IPS-18c (cell line): ENCODE results near the gene TPPP.
"Not testable (repeated sequence)": the region's sequence is repeated elsewhere in the genome, so short reads cannot be mapped to it uniquely, and the experiment has no call there.

Experiments used
- H3K4me3 ChIP-seq: 2 replicates; pipeline ENCODE4 v1.7.0; 2013; ENCODE audit warnings: low read depth, mild to moderate bottlenecking, low read length, moderate library complexity; ENCODE audit not compliant: insufficient read depth
- H3K9me3 ChIP-seq: one replicate; pipeline ENCODE4 v1.6.1; 2013; ENCODE audit warnings: mild to moderate bottlenecking, low read length, moderate library complexity; ENCODE audit not compliant: control insufficient read depth, insufficient read depth

The TPPP gene

DNA sequence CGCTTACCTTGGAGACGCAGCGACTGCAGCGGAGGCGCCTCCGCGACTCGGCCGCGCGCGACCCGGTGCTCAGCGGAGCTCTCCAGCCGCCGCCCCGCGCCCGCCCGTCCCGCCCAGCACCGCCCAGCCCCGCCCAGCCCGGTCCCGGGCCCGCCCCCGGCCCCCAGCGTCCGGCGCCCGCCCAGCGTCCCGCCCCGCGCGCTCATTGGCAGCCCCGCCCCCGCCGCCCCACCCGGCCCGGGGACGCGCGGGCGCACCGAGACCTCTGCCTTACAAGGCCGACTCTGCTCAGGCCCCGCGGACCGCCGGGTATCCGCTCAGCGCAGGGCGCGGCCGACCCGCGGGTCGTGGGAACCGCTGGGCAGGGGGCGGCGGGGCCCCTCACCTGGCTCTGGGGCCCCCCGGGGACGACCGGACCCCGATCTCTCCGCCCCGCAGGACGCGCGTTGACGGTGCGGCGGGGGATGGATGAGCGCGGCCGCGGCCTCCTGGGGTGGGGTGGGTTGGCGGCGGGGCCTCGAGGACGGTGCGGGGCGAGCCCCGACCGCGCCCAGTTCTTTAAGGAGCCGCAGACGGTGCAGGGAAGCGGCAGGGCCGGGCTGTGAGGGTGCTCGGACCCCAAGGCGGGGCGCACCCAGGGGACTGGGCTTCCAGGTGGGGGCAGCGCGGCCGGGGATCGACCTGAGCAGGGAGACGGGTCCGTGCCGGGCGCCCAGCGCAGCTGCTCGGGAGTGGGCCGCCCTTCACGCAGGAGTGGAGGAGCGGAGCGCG lies at the start of gene TPPP:
Gene TPPP, minus strand, starts transcription at position 82 of the 771 bp plus-strand sequence. CDS start 15,292 bp downstream, outside the sequence.
- H3K4me3 ChIP-seq = peak within 1 kb of the TSS; percentile 49
- not testable (repeated sequence) for H3K9me3 ChIP-seq

DNA sequence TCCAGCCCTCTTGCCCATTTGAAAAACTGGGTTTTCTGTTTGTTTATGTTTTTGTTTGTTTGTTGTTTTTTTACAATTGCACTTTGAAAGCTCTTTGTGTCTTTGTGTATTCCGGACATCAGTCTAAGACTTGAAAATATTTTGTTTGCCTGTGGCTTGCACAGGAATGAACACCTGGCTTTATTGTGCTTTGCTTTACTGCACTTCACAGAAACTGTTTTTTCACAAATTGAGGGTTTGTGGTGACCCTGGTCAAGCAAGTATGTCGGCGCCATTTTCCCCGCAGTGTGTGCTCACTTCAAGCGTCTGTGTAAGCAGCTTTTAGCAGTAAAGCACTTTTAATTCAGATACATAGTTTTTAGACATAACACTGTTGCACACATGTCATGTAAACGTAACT lies 49.1 kb upstream of the TPPP start:
- H3K9me3 ChIP-seq, H3K4me3 ChIP-seq: not testable (repeated sequence)

DNA sequence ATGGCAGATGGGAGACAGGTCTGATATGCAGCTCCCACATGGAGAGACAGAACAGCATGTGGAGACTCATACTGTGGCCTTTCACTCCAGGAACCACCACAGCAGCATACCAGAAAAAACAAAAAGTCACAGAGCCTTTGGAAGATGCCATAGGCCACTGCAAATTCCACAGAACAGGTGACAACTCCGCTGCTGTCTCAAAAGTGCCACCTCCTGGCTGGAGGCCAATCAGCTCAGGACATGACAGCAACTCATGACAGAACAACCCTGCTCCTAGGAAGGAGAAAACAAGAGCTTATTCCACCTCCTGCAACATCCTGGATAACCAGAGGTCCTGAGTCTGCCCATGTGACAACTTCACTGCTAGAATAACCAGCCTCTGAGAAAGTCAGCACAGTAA lies 41.0 kb upstream of the TPPP start:
- not testable (repeated sequence) for H3K9me3 ChIP-seq, H3K4me3 ChIP-seq

DNA sequence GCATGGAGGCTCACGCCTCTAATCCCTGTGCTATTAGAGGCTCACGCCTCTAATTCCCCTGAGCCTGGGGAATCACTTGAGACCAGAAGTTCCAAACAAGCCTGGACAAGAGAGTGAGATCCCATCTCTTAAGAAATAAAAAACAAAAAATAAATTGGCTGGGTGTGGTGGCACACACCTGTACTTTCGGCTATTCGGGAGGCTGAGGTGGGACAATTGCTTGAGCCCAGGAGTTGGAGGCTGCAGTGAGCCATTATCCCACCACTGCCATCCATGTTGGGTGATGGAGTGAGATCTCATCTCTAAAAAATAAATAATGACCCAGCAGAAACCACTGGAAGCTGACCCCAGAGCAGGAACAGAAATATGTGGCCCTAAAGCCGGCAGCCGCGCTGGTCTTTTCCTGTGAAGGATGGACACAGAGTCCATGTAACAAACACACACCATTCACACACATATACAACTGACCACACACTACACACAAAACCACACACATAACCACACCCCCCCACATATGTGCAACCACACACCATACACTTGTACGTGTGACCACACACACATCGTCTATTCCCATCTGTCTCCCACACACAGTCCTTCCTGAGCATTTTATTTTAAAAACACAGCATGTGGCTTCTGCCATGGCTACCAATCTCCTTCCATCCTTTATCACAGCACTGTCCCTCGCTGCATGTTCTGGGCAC lies 39.8 kb upstream of the TPPP start:
- H3K4me3 ChIP-seq, H3K9me3 ChIP-seq: not testable (repeated sequence)

DNA sequence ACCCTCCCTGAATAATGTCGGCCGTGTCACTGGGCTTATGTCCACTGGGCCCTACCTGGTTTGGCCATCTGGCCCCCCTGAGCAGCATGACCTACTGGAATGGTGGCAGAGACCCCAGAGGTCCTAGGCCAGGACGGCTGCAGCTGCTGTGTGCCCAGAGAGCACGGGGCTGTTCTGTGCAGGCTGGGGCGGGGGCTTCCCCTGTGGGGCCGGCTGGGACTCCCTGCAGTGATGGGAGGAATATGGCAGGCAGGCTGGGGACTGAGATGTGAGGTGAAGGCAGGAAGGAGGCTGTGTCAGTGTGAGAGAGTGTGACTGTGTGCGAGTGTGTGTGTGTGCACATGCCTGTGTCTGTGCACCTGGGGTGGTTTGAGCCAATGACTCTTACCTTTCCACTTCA lies 36.1 kb upstream of the TPPP start:
- H3K4me3 ChIP-seq, H3K9me3 ChIP-seq: not testable (repeated sequence)

DNA sequence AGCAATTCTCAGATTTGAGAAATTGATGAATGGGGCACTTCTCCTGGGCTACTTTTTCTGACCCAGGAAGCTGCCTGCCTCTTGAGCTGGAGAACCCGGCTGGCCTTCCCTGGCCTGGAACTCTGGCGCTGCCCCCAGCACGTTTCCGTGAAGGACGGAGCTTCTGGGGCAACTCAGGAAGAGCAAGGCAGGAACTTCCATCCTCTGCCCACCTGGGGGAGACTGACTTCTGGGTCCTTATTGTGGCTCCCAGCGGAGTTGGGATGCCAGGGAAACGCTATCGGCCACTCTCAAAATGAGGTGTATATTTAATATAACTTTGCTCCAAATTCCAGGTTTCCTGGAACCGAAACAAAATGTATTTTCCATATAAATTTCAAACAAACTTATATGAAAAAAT lies 33.9 kb upstream of the TPPP start:
- not testable (repeated sequence) for H3K9me3 ChIP-seq, H3K4me3 ChIP-seq

DNA sequence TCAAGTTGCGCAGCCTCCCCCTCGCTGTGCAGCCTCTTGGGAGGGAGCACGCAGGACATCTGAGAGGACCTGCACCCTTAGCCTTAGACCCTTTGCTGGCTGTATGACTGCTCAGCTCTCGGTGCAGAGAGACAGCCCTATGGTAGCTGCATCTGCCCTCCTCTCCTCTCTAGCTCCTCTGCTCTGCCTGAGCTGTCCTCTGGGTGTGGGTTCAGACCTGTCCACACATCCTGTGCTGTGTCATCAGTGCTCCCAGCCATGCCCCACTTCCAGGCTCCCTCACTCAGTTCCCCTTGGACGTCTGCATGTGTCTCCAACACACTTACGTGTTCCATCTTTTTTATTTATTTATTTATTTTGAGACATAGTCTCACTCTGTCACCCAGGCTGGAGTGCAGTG lies 30.7 kb upstream of the TPPP start:
- H3K9me3 ChIP-seq, H3K4me3 ChIP-seq: not testable (repeated sequence)

DNA sequence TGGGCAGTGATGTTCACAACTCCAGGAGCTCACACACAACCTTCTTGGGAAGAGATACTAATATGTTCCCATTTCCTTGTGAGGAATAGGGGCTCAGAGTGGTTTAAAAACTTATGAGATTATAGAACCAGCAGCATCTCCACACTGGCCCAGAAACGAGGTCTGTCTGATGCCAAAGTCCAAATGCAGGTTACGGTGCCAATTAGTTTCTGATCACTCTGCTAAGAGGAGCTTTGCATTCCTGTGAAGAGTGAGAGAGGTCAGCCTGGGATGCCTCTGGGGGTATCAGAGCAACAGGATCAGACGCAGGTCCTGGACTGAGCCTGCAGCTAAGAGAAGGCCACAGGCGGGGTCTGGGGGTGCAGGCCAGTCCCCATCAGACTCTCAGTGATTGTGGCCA lies 30.2 kb upstream of the TPPP start:
- not testable (repeated sequence) for H3K9me3 ChIP-seq

DNA sequence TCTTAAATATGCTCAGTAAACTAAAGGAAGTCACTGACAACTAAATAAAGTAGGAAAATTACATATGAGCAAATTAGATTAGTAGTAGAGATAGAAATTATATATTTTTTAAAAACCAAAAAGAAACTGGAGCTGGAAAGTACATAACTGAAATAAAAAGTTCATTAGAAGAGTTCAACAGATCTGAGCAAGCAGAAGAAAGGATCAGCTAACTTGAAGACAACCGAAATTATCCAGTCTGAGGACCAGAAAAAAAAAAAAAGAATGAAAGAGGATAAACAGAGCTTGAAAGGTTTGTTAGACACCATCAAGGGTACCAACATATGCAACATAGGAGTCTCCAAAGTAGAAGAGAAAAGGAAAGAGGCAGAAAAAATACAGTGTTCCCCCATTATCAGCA lies 26.2 kb upstream of the TPPP start:
- H3K9me3 ChIP-seq, H3K4me3 ChIP-seq: not testable (repeated sequence)

More for the DNA sequence above, 30.2 kb upstream of the TPPP start:
- not testable (repeated sequence) for H3K4me3 ChIP-seq

DNA sequence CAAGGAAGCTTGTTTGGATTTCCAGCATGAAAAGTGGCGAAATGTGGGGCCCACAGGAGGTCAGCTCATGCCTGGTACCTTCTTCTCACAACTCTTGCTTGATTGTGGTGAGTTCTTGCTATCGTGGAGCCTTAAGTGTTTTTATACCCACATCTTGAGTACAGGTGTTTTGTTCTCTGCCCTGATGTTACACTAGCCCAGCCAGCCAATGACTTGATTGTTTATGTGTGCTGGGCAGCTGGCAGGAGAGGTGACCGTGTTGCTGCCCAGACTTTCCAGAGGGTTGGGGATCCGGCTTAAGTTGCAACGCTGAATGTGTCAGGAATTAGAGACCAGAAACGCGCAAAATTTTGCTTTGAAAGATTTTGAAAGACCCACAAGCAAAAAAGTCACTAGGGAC lies 24.0 kb upstream of the TPPP start:
- Histone ChIP-seq H3K4me3 (no peak overlapping the region), H3K9me3 (no peaks in the 10 kb centered on the region)

DNA sequence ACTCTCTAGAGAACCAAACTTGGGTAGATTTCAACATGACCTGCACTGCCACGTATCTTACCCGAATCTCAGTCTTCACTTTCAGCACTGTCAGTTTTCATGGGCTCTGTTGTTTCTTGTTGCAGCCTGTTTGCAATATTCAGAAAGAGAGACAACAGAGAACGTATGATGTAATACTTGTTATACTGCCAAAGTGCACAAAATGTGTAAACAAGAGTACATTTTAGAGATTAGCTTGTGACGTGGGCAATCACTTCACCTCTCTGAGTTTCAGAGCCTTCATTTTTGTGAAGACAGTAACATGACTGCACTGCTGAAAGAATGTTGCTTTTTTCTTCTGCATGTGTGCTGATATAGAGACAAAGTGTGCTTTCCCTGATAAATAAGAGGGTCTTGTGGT lies 23.6 kb upstream of the TPPP start:
- not testable (repeated sequence) for H3K4me3 ChIP-seq, H3K9me3 ChIP-seq

DNA sequence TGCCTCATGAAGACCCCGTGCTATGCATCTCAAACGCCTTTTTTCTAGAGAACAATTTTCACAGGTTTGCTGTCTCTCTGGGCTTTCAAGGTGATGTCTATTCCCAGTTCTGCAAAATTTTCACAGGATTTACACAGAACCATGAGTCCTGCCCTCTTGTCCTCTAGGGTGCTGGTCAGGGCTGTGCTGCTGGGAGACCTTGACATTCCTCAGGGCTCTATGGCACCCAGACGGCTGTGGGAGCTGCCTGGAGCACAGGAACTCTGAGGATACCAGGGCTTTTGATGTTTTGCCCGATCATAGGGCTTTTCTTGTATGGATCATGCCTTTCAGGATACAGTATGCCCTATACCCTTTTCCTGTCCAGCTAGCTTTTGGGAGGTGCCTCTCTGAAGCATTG lies 22.5 kb upstream of the TPPP start:
- not testable (repeated sequence) for H3K9me3 ChIP-seq, H3K4me3 ChIP-seq

DNA sequence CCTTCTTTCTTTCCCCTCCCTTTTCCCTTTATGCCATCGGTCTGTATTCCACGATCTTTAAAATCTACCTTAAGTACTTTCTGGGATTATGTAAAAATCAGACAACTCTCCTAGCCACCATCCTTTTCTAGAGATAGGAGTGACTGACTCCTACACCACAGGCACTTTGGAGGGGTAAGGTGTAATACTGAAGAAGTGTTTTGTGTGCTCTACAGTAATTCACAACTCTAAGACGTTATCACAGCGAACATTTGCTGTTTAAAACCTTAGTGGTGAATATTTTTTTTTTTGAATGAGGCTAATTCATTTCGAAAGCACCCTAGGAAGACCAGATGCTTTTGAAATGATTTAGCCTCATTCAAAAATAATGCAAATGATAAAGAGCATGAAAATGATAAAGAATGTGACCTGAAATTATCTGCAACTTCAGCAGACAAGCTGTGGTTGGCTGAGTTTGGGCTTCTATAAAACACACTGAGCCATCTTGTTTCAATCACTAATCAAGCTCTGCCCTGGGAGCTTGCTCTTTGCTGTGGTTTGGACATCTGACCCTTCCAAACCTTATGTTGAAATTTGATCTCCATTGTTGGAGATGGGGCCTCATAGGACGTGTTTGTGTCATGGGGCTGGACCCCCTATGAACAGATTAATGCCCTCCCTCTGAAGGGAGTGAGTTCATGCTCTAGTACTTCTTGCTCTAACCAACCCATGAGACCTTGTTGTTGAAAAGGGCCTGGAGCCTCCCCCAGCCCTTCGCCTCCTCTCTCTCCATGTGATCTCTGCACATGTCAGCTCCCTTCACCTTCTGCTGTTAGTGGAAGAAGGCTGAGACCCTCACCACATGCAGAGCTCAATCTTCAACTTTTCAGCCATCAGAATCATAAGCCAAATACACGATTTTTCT lies 21.3 kb upstream of the TPPP start:
- not testable (repeated sequence) for H3K9me3 ChIP-seq, H3K4me3 ChIP-seq

DNA sequence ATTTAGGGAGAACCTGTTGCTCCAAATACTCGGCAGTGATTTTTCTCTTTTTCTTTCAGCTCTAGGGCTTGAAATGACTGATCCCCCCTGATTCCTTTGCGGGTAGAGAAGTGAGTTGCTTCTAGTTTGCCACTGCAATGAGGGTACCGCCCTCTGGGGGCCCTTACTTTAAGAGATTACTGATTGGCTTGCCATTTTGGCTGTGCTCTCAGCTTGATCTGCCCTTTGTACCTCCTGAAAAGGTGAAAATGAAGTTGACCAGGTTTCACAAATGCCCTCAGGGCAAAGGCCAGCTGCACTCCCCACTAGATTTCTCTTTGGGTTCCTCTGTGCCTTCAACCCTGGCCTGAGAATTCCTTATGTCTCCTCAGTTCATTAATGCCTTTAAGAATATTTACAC lies 20.5 kb upstream of the TPPP start:
- not testable (repeated sequence) for H3K4me3 ChIP-seq, H3K9me3 ChIP-seq

DNA sequence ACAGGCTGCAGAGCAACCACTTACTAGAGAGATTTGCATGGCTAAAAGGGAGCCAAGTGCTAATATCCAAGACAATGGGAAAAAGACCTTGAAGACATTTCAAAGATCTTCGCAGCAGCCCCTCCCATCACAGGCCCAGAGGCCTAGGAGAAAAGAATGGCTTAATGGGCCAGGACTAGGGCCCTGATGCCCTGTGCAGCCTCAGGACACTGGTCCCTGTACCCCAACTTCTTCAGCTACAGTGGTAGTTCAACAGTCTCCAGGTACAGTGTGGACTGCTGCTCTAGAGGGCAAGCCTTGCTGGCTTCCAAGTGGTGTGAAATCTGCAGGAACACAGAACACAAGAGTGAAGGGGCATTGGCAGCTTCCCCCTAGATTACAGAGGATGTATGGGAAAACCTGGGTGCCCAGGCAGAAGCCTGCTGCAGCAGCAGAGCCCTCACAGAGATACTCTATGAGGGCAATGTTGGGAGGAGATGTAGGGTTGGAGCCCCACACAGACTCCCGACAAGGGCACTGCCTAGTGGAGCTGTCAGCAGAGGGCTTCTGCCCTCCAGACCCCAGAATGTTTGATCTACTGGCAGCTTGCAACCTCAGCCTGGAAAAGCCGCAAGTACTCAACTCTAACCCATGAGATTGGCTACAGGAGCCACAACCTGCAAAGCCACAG lies 15.8 kb upstream of the TPPP start:
- not testable (repeated sequence) for H3K9me3 ChIP-seq, H3K4me3 ChIP-seq

DNA sequence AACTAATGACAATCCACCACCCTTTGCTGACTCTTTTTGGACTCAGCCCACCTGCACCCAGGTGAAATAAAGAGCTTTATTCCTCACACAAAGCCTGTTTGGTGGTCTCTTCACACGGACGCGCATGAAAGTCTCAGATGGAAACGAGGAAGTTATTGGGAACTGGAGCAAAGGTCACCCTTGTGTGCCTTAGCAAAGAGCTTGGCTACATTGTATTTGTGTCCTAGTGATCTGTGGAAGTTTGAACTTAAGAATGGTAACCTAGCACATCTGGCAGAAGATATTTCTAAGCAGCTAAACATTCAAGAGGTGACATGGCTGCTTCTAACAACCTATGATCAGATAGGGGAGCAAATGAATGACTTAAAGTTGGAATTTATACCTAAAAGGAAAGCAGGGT lies 15.2 kb upstream of the TPPP start:
- H3K4me3 ChIP-seq, H3K9me3 ChIP-seq: not testable (repeated sequence)

DNA sequence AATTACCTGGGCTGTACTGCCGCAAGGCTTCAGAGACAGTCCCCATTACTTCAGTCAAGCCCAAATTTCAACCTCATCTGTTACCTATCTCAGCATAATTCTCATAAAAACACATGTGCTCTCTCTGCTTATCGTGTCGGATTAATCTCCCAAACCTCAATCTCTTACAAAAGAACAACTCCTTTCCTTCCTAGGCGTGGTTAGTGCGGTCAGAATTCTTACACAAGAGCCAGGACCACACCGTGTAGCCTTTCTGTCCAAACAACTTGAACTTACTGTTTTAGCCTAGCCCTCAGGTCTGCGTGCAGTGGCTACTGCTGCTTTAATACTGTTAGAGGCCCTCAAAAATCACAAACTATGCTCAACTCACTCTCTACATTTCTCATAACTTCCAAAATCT lies 13.0 kb upstream of the TPPP start:
- H3K9me3 ChIP-seq, H3K4me3 ChIP-seq: not testable (repeated sequence)
